Measurements from ENCODE around the gene TTC9B.

Gene TTC9B

DNA sequence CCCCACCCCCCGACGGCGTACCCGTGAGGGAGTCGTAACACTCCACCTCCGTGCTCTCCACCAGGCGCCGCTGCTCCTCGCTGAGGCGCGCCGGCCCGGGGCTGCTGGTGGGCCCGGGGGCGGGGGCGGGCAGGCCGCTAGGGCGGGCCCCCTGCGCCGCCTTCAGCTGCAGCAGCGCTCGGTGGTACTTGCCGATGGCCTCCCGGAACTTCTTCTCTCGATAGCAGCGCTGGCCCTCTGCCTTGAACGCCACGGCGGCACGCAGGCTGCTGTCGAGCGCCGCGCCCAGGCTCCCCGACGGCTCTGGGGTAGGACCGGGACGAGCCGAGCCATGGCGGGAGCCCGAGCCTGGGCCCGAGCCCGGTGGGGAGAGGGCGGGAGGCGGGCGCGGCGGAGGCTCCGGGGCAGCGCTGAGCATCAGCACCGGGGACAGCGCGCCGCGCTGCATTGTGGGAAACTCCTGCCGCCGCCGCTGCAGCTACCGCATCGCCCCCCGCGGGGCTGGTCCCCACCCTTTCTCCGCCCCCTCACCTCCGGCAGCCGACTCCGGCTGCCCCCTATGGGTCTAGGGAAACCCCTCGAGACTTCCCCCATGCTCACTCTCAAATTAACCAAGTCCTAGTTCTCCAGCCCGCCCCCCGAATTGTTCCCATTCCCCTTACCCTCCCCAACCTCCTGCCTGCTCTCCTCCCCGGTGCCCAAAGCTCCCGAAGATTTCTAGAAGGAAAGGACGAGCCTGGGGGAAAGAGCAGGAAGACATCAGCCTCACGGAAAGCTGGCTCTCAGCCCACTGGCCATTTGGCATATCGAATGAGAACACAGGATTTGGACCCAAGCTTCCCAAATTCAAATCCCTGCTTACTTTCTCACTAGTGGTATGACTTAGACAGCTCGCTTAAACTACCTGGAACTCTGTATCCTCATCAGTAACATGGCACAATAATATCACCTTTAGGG is at the start of gene TTC9B:
Gene TTC9B (minus strand): TSS at position 451 of the 957 bp plus-strand sequence. CDS start 3 bp downstream, at position 448.
- Histone ChIP-seq H3K79me2 (ENCODE audit: insufficient read depth, low read length) (no peaks in the 10 kb centered on the region), H3K9ac (ENCODE audit: low read depth, low read length) (no peak within 1 kb of the TSS), H3K27ac (ENCODE audit: low read length) (no peak within 1 kb of the TSS), H3K4me2 (ENCODE audit: insufficient read depth, low read length) (no peak within 1 kb of the TSS), H3K4me1 (ENCODE audit: insufficient read depth, low read length) (no peaks in the 10 kb centered on the region), H3K36me3 (ENCODE audit: insufficient read depth, low read length) (0 out of 2 replicates have a peak, but pooled peaks cover 4% of the 10 kb centered on the region), H3K4me3 (ENCODE audit: low read depth in 1 of 2, low read length in 2 of 2) (no peak within 1 kb of the TSS), H3K27me3 (ENCODE audit: insufficient read depth, low read length, poor library complexity) (no peaks in the 10 kb centered on the region), H3K9me3 (ENCODE audit: insufficient read depth, low read length, severe bottlenecking) (no peaks in the 10 kb centered on the region), H2AFZ (ENCODE audit: low read depth, low read length) (no peak within 1 kb of the TSS), H4K20me1 (ENCODE audit: insufficient read depth, low read length) (no peaks in the 10 kb centered on the region)
- ATAC-seq (ENCODE audit: insufficient read depth, low read depth) (no peak), DNase-seq (no peak)
- TF ChIP-seq EZH2 (IDR thresholded peaks at IDR 0.05; ENCODE audit: borderline replicate concordance, low read depth, low read length, severe bottlenecking), result no peak
- TF ChIP-seq, protein P1, sequence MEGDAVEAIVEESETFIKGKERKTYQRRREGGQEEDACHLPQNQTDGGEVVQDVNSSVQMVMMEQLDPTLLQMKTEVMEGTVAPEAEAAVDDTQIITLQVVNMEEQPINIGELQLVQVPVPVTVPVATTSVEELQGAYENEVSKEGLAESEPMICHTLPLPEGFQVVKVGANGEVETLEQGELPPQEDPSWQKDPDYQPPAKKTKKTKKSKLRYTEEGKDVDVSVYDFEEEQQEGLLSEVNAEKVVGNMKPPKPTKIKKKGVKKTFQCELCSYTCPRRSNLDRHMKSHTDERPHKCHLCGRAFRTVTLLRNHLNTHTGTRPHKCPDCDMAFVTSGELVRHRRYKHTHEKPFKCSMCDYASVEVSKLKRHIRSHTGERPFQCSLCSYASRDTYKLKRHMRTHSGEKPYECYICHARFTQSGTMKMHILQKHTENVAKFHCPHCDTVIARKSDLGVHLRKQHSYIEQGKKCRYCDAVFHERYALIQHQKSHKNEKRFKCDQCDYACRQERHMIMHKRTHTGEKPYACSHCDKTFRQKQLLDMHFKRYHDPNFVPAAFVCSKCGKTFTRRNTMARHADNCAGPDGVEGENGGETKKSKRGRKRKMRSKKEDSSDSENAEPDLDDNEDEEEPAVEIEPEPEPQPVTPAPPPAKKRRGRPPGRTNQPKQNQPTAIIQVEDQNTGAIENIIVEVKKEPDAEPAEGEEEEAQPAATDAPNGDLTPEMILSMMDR (IDR thresholded peaks at IDR 0.05; ENCODE audit: borderline replicate concordance, extremely low read depth, low read length, poor library complexity, severe bottlenecking), result no peak

DNA sequence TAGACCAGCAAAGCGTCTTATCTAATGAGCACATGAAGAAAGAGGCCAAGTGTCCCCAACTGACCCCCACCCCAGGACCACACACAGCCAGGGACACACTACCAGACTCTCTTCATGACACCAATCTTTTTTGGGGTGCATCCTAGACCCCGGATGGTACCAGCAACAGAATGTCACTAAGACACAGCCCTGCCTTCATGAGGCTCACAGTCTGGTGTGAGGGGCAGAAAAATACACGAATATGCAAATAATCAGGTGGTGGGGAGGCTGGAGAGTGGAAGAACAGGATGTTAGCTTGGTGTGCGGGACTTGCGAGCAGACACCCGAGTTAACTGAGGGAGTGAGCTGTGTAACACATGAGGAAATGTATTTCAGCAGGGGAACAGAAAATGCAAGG is 49.4 kb upstream of the TTC9B start:
- no peak for DNase-seq
- Histone ChIP-seq H3K79me2 (ENCODE audit: insufficient read depth, low read length) (peaks cover 95% of the 10 kb centered on the region), H3K36me3 (ENCODE audit: insufficient read depth, low read length) (peaks cover 48% of the 10 kb centered on the region), H3K4me1 (ENCODE audit: insufficient read depth, low read length) (no peaks in the 10 kb centered on the region), H2AFZ (ENCODE audit: low read depth, low read length) (no peak overlapping the region), H3K4me3 (ENCODE audit: low read depth in 1 of 2, low read length in 2 of 2) (no peak overlapping the region), H3K27me3 (ENCODE audit: insufficient read depth, low read length, poor library complexity) (no peaks in the 10 kb centered on the region), H3K4me2 (ENCODE audit: insufficient read depth, low read length) (no peak overlapping the region), H3K9ac (ENCODE audit: low read depth, low read length) (no peak overlapping the region), H4K20me1 (ENCODE audit: insufficient read depth, low read length) (peaks cover 82% of the 10 kb centered on the region), H3K27ac (ENCODE audit: low read length) (no peak overlapping the region), H3K9me3 (ENCODE audit: insufficient read depth, low read length, severe bottlenecking) (no peaks in the 10 kb centered on the region)
- TF ChIP-seq EZH2 (IDR thresholded peaks at IDR 0.05; ENCODE audit: borderline replicate concordance, low read depth, low read length, severe bottlenecking), result no peak
- TF ChIP-seq, protein P1 (IDR thresholded peaks at IDR 0.05; ENCODE audit: borderline replicate concordance, extremely low read depth, low read length, poor library complexity, severe bottlenecking), result no peak
- no peak for ATAC-seq (ENCODE audit: insufficient read depth, low read depth)

GRCh38 chr19:40266912-40267600 is 48.9 kb upstream of the TTC9B start:
- Histone ChIP-seq H3K4me1 (ENCODE audit: insufficient read depth, low read length) (no peaks in the 10 kb centered on the region), H3K9me3 (ENCODE audit: insufficient read depth, low read length, severe bottlenecking) (no peaks in the 10 kb centered on the region), H3K27ac (ENCODE audit: low read length) (no peak overlapping the region), H2AFZ (ENCODE audit: low read depth, low read length) (no peak overlapping the region), H3K36me3 (ENCODE audit: insufficient read depth, low read length) (peaks cover 49% of the 10 kb centered on the region), H3K4me2 (ENCODE audit: insufficient read depth, low read length) (no peak overlapping the region), H3K79me2 (ENCODE audit: insufficient read depth, low read length) (peaks cover 93% of the 10 kb centered on the region), H3K4me3 (ENCODE audit: low read depth in 1 of 2, low read length in 2 of 2) (no peak overlapping the region), H3K27me3 (ENCODE audit: insufficient read depth, low read length, poor library complexity) (no peaks in the 10 kb centered on the region), H3K9ac (ENCODE audit: low read depth, low read length) (no peak overlapping the region), H4K20me1 (ENCODE audit: insufficient read depth, low read length) (peaks cover 77% of the 10 kb centered on the region)
- no peak for DNase-seq
- ATAC-seq (ENCODE audit: insufficient read depth, low read depth), result no peak
- TF ChIP-seq, protein P1 (IDR thresholded peaks at IDR 0.05; ENCODE audit: borderline replicate concordance, extremely low read depth, low read length, poor library complexity, severe bottlenecking), result no peak
- TF ChIP-seq EZH2 (IDR thresholded peaks at IDR 0.05; ENCODE audit: borderline replicate concordance, low read depth, low read length, severe bottlenecking), result no peak

Data from DND-41 (cell line).